ENCODE measurements around the gene ACOT11.

Gene ACOT11

DNA sequence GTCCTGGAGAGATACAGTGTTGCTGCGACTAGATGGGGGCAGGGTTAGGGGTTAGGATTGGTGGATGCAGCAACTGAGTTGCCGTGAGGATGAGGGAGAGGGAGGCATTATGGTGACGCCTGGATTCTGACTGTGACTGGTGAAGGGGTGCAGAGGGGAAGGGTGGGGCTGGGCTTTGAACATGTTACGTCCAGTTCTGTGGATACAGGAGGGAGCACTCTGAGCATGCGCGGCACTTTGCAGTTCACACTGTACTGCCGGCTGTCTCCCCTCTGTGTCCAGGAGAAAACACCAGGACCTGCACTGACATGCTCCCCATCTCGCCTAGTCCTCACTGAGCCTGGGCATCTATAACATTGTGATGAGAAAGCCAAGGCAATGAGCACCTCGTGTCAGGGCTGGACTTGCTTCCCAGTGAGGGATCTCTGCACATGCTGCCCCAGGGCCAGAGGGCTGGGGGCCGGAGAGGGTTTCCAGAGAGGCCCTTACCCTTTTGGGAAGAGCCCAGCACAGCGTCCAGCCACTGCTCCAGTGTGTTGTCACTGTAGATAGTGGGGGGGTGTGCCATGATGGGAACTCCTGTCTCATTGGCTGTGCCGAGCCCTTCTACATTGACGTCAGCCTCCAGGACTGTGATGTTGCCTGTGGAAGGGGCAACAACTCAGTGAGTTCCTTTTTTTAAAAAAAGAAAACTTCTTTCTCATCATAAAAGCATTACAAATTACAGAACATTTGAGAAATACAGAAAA is 67.7 kb downstream of the ACOT11 start:
- H2AFZ ChIP-seq (ENCODE audit: low read length): no peak overlapping the region
- no peak overlapping the region for H3K9ac ChIP-seq (ENCODE audit: low read length)
- no peak overlapping the region for H3K27ac ChIP-seq (ENCODE audit: low read length)
- H4K20me1 ChIP-seq (ENCODE audit: insufficient read depth, low read length): no peaks in the 10 kb centered on the region
- H3K4me1 ChIP-seq (ENCODE audit: low read length): no peaks in the 10 kb centered on the region
- TF ChIP-seq EZH2phosphoT487 (IDR thresholded peaks at IDR 0.05; ENCODE audit: low read length) (no peak), EZH2 (optimal IDR thresholded peaks at IDR 0.05; ENCODE audit: low read depth, low read length) (no peak), CTCF (IDR thresholded peaks at IDR 0.05; ENCODE audit: low read length) (no peak)
- H3K9me3 ChIP-seq (replicated peaks; ENCODE audit: insufficient read depth, low read length): no peaks in the 10 kb centered on the region
- no peak for DNase-seq
- H3K36me3 ChIP-seq (replicated peaks; ENCODE audit: insufficient read depth, low read length): no peaks in the 10 kb centered on the region
- no peaks in the 10 kb centered on the region for H3K79me2 ChIP-seq (ENCODE audit: low read length)
- H3K4me2 ChIP-seq (ENCODE audit: low read depth, low read length): no peak overlapping the region
- H3K4me3 ChIP-seq (ENCODE audit: low read length): no peak overlapping the region
- no peaks in the 10 kb centered on the region for H3K27me3 ChIP-seq (replicated peaks; ENCODE audit: insufficient read depth, low read length)
- H3K9me2 ChIP-seq (replicated peaks; ENCODE audit: insufficient read depth, low read length): no peaks in the 10 kb centered on the region
- H3F3A ChIP-seq (ENCODE audit: insufficient read depth, low read length): no peaks in the 10 kb centered on the region

GRCh38 chr1:54619749-54620148 is 71.7 kb downstream of the ACOT11 start:
- no peaks in the 10 kb centered on the region for H4K20me1 ChIP-seq (ENCODE audit: insufficient read depth, low read length)
- H3K79me2 ChIP-seq (ENCODE audit: low read length): no peaks in the 10 kb centered on the region
- no peaks in the 10 kb centered on the region for H3K36me3 ChIP-seq (replicated peaks; ENCODE audit: insufficient read depth, low read length)
- H3K9me3 ChIP-seq (replicated peaks; ENCODE audit: insufficient read depth, low read length): no peaks in the 10 kb centered on the region
- no peak overlapping the region for H2AFZ ChIP-seq (ENCODE audit: low read length)
- TF ChIP-seq EZH2 (optimal IDR thresholded peaks at IDR 0.05; ENCODE audit: low read depth, low read length) (no peak), CTCF (IDR thresholded peaks at IDR 0.05; ENCODE audit: low read length) (no peak), EZH2phosphoT487 (IDR thresholded peaks at IDR 0.05; ENCODE audit: low read length) (no peak)
- no peaks in the 10 kb centered on the region for H3K4me1 ChIP-seq (ENCODE audit: low read length)
- no peak overlapping the region for H3K4me2 ChIP-seq (ENCODE audit: low read depth, low read length)
- no peaks in the 10 kb centered on the region for H3K9me2 ChIP-seq (replicated peaks; ENCODE audit: insufficient read depth, low read length)
- H3F3A ChIP-seq (ENCODE audit: insufficient read depth, low read length): no peaks in the 10 kb centered on the region
- no peak for DNase-seq
- H3K4me3 ChIP-seq (ENCODE audit: low read length): no peak overlapping the region
- H3K27me3 ChIP-seq (replicated peaks; ENCODE audit: insufficient read depth, low read length): peaks cover 7% of the 10 kb centered on the region; the same call in 1 of the 2 replicates
- no peak overlapping the region for H3K9ac ChIP-seq (ENCODE audit: low read length)
- H3K27ac ChIP-seq (ENCODE audit: low read length): no peak overlapping the region

DNA sequence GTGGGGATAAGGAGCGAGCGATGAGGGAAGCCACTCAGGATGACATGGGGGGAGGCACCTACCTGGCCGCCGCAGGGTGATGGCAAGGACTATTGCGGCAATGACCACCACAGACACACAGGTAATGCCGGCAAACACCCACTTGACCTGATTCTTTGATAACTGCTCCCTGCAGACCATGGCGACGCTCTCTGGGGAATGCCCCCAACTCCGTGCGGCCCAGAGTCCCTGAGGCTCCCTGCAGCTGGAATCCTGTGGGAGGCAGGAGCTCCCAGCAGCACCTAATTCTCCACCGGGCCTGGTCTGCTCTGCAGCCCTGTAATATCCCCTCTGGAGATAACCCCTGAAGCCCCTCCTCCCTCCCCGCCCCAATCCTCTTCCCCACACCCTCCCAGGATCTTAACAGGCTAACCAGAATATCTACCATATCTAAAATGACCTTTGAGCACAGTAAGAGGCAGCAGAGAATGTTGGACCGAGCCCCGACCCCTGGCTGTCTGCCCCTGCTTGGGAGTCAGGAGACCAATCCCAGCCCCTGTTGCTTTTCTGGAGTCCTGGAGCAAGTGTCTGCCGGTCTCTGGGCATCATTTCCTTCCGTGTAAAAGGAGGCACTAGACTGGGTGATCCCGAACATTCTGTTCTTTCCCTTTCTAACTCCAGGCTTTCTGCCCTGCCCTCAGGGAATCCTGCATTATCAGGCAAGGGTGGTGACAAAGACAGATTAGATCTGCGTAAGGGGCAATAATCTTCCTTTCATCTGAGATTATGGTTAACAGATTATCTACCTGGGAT is 75.4 kb downstream of the ACOT11 start, which contains the start of gene FAM151A:
FAM151A (minus strand) TSS at position 310 of the 792 bp plus-strand sequence; CDS start at position 180, 130 bp downstream.
- Histone ChIP-seq H3K9me2 (replicated peaks; ENCODE audit: insufficient read depth, low read length) (no peaks in the 10 kb centered on the region), H3K9me3 (replicated peaks; ENCODE audit: insufficient read depth, low read length) (no peaks in the 10 kb centered on the region), H3K9ac (ENCODE audit: low read length) (no peak within 1 kb of the TSS), H3K36me3 (replicated peaks; ENCODE audit: insufficient read depth, low read length) (no peaks in the 10 kb centered on the region), H3K27me3 (replicated peaks; ENCODE audit: insufficient read depth, low read length) (peaks cover 7% of the 10 kb centered on the region; the same call in 1 of the 2 replicates), H3K79me2 (ENCODE audit: low read length) (no peaks in the 10 kb centered on the region), H3K4me2 (ENCODE audit: low read depth, low read length) (no peak within 1 kb of the TSS), H2AFZ (ENCODE audit: low read length) (no peak within 1 kb of the TSS), H3K4me1 (ENCODE audit: low read length) (no peaks in the 10 kb centered on the region), H3F3A (ENCODE audit: insufficient read depth, low read length) (no peaks in the 10 kb centered on the region), H3K4me3 (ENCODE audit: low read length) (no peak within 1 kb of the TSS), H3K27ac (ENCODE audit: low read length) (no peak within 1 kb of the TSS), H4K20me1 (ENCODE audit: insufficient read depth, low read length) (no peaks in the 10 kb centered on the region)
- TF ChIP-seq CTCF (IDR thresholded peaks at IDR 0.05; ENCODE audit: low read length) (no peak), EZH2phosphoT487 (IDR thresholded peaks at IDR 0.05; ENCODE audit: low read length) (no peak), EZH2 (optimal IDR thresholded peaks at IDR 0.05; ENCODE audit: low read depth, low read length) (no peak)
- no peak for DNase-seq

Data from MM.1S (cell line).